GM19035 (cell line): ENCODE measurements around the gene PDE1C.
"Not testable (repeated sequence)": the region's sequence is repeated elsewhere in the genome, so short reads cannot be mapped to it uniquely, and the experiment has no call there.

Experiments
- ATAC-seq: cut with Tn5 transposase; IDR thresholded peaks from one replicate; pipeline ENCODE4 v1.9.1; 2021; ENCODE audit not compliant: unreplicated experiment

Gene PDE1C

DNA sequence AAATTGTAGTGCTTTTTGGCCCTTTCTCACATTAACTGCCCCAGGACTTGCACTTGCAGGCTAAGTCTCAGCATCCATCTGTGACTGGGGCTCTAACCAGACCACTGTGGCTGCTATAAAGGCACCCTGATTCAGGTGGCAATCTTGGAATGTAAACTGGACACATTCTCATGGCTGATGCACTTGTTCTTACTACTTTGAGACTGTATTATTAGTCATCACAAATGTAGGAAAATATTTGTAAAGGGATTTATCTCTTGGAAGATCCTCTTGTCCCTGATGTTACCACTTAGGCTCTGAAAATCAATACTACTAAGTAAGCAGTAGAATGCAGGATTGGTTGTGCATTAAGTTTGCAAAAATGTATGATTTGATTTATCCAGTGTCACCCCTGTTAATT, 25.0 kb downstream of the PDE1C start:
- no peak for ATAC-seq

DNA sequence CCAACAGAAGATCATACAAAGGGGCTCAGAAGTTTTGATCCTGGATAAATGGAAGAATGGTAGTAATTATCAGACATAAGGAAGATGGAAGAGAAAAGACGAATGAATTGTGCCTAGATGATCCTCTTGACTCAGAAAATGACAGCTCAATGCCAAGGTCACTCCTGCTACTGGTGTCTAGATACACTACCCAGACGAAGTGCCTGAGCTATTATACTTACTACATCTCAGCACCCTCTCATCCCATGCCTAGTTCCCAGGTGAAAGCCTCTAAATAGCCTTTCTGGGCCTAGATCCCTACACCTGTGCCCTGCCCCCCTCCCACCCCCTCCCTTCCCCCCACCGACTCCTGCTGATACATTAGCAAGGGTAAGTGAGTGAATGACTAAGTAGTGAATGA, 25.5 kb downstream of the PDE1C start:
- ATAC-seq: no peak

DNA sequence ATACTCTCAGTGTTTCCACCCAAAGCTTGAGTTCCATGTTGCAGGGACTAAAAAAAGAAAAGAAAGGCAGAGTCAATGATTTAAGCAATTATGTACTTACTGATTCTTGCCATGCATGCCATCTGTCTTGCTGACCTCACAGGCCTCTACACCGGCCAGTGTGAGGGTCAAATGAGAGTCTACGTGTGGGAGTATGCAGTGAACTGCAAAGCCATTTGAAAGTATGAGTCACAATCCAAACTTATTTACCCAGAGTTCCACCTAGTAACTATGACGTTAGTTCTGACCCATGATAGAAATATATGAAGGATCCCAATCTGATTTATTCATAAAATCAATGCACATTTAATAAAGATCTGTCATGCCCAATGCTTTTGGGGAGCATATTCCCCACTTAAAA, 26.5 kb downstream of the PDE1C start:
- ATAC-seq: peak; percentile 68

DNA sequence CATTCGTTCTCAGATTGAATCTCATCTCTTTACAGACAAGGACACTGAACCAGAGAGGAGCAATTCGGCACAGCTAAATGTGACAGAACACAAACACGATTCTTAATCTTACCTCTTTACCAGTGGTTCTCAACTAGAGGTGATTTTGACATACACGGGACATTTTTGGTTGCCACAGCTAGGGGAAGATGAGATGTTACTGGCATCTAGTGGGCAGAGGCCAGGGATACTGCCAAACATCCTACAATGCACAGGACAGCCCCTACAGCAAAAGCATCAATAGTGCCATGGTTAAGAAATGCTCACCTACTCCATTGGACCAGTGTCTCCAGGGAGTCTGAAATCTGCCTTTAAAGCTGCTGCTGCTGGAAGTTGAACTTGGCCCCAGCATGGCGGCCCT, 27.3 kb downstream of the PDE1C start:
- no peak for ATAC-seq

DNA sequence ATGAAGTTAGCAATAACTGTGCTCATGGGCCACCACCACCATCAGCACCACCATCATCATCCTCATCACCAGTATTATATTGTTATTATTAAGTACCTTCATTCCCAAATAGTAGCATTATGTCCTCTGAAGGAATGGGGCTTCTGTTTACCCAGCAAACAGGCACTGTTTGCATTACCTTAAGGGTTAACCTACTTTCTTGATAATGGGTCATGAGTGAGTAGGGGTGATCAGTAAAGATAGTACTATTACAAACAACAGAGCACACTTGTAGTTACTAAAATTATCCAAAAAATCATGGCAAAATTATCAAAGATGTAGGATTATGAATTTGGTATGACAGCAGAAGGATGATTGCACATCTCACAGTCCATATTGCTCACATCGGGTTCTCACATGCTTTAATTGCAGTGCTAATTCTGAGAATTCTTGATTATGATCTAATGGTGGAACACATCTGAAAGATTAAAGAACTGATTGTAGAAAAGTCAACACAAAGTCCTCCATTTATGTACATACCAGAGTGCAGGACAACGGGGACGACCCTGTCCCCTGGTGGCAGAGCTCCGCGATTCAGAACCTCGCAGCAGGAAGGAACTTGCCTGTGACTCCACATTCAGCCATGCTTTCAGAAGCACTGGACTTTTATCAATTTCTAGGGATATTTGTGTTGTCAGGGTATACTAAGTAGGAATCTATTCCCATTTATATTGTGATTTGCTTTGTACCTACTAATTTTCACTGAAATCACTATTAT, 31.0 kb downstream of the PDE1C start:
- ATAC-seq: no peak

DNA sequence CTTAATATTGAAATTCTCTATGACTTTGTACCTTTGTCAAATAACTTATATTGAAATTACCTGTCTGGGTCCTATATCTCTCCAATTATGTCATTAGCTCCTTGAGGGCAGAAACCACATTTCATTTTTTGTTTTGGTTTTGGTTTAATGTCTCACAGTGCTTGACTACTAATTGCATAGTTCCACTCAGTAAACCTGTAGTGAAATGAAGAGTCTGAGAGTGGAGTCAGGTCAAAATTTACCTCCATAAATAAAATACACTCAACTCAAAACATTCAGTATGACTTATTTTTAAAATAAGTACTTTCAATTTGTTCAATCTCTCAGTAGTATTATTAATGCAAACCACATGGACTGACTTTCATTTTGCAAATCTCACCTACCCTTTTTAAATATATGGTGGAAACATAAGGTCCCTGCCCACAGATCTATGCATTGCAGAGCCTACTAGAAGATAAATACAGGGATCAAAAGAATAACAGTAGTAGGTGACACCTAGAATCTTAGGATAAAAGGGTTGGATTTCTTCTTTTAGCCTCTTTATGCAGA, 32.5 kb downstream of the PDE1C start:
- ATAC-seq: peak; percentile 92

DNA sequence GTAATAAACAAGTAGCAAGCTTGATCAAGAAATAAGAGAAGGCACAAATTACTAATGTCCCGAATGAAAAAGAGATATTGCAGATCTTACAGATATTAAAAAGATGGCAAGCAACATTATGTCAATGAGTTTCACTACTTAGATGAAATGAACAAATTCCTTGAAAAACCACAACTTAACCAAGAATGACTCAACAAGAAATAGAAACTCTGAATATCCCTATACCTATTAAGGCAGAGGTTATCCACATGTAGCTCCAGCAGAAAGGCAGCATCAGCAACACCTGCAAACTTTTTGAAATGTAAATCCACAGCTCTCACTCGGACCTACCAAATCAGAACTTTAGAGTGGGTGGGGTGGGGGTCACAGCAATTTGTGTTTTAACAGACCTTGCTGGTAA, 33.6 kb downstream of the PDE1C start:
- ATAC-seq: no peak

DNA sequence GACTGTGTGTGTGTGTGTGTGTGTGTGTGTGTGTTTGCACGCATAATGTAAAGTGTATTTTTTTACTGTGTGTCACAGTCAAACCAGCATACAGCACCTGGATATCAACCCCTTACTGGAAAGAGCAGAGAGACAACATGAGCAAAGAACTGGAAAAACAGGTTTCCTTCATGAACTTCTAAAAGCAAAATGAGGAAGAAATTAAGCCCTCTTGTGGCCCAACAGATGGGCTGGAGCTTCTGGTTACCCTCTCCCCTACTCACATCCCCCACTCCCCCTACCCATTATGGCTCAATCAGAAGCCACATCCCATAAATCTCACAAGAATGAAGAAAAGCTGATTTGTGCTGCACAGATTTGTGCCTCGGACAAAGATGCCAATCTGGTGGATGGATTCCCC, 36.2 kb downstream of the PDE1C start:
- ATAC-seq: no peak

DNA sequence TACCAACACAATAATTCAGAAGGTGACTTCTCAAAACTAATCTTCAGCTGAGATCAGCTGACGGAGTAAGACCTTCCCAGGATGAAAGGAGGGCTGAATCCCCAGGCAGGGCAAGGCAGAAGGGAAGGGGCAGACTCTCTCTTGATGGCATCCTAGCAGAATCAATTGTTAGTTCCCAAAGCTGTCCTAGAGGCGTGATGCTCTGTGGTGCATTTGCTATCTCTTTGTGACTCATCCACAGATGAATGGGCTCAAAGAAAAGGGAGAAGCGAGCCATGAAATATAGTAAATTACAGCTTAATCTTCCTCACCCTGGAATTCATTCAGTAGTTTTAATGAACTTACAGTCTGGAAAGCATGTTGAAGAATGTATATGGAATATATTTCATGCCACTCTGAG, 37.2 kb downstream of the PDE1C start:
- no peak for ATAC-seq

DNA sequence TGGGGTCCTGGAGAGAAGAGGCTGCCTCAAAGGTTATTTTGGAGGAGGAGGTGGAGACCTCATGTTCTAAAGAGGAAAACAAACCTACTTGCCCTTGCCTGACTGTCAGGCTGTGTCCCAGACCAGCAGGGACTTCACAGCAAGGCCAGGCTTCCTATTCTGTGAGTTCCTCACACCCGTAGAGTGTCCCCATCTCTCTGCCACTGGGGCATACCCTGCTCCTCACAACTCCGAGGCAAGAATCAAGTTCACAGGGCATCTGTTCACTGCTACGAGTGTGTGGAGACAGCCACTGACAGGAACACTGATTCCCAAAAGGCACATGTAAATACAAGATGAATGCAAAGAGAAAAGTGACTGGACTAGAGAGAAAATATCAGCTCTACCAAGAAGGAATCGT, 38.0 kb downstream of the PDE1C start:
- no peak for ATAC-seq

DNA sequence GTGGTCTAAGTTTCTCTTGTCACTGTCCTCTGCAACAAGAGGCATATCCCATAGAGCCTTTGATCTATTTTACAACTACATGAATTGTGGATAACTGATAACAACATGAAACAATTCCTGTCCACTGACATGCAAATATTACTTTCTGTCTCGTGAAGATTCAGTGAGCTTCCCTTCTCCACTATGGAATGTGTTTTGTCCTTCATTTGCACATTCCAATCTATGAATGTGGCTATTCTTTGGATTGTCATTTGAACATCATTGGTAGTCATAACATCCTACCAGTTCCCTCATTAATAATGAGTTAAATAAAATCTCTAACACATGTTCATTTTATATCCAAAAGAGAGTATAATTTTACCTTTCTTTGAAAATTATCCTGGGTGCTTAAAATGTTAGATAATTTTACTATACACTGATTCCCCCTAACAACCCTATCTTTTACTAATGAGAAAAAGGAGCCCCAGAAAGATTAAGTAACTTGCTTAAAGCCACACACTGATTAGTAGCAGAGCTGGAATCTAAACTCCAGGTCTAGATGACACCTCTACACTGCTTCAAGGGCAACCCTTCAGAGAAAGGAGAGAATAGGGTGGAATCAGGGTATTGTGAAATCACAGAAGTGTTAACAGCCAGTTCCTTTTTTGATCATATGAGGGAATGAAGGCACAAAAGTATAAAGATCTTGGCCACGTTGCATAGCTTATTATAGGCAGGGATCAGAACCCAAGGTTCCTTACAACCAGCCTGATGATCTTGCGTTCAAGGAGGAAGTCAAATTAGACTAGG, 39.1 kb downstream of the PDE1C start:
- ATAC-seq: no peak

DNA sequence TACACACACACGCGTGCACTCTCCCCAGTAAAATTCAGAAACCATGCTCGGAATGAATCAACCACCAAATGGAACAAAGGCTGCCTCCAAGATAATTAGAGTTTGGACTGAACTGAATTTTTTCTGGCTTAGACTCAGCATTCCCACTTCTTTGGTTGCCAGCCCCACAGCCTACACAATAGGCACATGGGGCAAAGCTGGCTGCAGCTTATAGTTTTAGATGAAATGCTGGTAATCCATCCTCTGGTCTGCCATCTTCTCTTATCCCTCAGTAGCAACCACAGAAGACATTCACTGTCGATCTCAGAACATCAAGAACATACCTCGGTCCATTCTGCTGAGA, 44.2 kb downstream of the PDE1C start:
- no peak for ATAC-seq

DNA sequence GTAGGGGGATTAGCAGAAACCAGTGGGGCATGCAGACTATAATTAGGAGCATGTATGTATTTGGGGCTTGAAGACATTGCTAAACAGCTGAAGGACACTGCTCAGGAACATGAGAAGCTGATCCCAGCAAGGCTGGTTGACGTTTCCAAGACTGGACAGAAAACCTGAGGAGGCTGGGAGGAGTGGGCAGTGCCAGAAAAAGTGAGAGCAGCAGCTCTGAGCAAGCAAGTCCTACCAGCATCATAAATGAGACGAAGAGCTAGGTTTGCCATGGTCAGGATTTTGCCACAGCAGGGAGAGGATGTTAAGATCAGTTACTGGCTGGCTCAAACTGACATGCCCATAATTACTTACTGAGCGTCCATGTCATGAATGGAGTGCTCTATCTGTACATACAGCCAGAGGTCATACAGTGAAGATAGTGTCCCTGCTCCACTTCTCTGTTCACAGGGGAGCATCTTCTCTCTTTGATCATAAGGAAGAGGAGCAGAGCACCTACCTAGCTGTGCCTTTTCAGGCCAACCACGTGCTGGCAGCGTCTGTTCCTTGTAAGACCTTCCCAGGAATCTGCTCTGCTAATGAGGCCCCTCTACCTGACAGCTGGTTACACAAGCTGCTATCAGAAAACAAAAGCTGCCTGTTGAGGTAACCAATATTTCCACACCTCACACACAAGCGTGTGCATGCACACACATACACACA, 44.7 kb downstream of the PDE1C start:
- ATAC-seq: no peak

DNA sequence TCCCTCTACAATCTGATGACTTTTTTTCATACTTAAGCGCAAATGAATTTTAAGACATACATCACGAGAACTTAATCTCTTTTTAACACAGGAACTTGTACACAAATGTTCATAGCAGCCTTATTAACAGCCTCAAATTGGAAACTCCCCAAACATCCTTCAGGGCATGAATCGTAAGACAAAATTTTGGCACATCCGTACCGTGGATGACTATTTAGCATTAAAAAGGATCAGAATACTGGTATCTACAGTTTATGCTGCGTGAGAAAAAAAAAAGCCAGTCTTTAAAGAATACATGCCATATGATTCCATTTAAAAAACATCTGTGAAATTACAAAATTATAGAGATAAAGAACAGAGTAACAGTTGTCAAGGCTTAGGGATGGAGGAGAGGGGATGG, 46.8 kb downstream of the PDE1C start:
- ATAC-seq: no peak

DNA sequence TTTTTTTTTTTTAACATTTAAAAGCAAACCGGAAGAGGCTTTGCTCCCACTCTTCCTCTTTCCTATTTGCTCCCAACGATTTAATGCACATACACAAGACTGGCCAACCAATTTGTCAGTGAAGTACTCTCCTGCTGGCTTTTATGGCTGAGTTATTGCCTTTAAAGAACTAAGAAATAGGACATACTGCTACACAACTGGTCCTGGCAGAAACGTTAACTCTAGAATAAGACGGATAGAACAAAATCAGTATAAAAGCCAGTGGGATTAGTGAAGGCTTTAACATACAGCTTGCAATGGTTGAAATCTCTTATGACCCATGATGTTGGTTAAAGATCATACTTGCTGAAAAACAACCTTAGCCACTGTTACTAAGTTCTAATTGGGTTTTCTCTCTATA, 47.2 kb downstream of the PDE1C start:
- ATAC-seq: no peak

DNA sequence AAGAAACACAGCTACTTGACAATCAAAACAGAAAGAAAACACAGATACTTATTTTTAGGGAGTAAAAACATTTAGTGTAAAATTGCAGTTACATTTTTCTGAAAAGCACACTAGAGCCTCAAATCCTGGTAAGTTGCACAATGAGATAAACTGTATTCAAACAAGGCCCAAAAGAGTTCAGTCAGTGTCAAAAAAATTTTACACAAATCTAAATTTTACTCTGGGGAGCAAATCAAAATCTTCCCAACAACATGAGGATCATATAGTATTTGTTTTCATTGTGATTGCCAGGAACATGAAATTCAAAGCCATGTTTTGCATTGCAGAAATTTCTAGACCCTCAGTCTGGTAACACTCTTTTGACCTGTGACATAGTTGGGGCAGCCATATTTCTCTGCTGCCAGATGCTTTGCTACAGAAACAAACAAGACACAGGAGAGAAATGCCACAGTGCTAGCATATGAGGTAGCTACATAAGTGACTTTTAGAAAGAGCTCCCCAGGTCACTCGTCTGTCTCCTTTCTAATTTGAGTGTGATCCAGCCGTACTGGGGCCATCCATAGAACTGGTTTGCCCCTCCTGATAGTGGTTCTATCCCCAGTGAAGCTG, 49.6 kb downstream of the PDE1C start:
- no peak for ATAC-seq

DNA sequence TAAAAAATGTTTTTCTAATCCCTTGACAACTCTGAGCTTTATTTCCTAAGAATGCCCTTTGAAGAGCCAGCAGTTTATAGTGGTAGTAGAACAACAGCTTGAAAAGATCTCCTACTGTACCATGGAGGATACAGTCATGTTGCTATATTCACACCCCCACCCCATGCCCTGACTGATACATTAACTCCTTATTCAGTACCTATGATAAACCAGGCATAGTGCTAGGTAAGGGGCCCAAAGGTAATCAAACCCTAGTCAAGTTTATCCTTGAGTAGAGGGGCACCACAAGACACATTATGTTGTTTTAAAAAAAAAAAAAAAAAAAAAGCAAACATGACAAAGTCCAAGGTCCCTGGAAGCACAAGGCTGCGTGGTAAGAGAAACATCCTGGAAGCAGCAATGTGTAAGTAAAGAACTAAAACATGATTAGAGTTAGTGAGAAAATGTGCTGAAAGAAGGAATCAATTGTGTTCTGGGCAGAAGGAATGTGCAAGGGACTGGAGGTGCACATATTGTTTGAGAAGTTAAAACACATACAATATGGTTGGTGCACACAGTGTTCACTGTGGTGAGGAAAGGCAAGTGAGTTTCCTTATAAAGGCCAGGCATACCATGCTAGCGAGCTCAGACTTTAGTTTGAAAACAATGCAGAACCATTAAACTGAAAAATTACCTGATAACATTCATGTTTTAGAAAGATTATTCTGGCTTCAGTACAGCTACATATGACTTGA, 51.2 kb downstream of the PDE1C start:
- ATAC-seq: no peak

DNA sequence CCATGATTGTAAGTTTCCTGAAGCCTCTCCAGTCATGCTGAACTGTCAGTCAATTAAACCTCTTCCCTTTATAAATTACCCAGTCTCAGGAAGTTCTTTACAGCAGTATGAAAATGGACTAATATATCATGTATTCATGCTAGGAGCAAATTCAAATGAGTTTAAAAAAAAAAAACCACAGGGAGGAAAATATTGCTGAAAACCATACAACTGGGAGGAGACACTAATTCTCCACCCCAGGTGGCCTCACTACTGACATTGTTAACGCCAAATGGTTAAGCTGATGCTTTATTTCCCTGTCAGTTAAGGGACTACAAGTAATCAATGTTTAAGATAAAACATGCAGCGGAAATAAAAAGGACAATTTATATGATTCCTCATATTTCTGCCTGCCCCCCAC, 55.1 kb downstream of the PDE1C start:
- no peak for ATAC-seq

DNA sequence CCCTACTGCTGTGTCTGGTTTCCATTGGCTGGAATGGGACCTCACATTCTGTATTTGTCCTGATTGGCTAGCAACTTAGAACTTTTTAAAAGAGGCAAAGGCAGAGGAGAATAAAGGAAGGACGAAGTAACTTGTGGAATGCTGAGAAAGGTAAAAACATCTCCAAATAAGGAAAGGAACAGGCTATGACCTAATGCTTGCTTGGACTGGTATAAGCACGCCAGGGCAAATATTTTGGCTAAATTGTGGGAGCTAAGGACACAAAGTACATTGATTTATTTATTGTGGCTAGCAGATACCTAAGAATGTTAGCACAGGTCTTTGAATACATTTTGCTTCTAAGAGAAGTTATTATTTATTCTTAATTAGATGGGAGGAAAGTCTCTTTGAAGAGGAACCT, 56.7 kb downstream of the PDE1C start:
- not testable (repeated sequence) for ATAC-seq

DNA sequence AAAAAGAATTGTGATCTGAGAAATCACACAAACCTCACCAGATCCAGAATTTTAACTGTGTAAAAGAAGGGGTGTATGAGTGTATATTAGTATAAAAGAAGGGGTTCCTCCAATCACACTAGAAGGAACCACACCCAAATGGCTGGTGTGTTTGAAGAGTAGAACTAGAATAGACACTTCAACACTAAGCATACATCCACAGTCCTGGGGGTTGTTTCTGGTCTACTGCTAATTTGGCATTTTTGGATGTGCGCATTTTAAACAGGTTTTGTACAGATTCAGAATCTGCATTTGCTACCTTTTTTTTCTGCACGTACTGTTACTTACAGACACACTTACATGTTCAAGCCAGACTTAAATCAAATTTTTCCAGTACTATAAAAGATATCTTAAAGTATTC, 64.6 kb downstream of the PDE1C start:
- ATAC-seq: no peak

DNA sequence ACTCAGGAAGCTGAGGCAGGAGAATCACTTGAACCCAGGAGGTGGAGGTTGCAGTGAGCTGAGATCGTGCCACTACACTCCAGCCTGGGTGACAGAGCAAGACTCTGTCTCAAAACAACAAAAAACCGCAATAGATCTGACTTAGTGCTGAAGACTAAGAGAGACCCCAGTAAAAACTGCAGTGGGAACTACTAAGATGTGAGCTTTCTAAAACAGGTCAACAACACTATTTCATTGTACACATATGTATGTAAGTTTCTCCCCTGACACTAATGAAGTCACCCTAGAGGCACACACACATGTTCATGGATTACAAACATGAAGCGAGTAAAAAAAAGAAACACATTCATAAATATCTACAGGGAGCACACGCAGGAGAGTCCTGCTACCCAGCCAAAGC, 68.3 kb downstream of the PDE1C start:
- ATAC-seq: no peak
